Neural progenitor cell (in vitro differentiated cells): ENCODE measurements around the gene ZNF521.

Source experiments
- EZH2 ChIP-seq: fragments of 200-600 bp; sonication (generic); IDR thresholded peaks from 2 replicates; pipeline ENCODE4 v1.6.1; 2017; ENCODE audit warnings: antibody characterized with exemption, mild to moderate bottlenecking, moderate library complexity
- EZH2phosphoT487 ChIP-seq: fragments of 200-600 bp; sonication (generic); IDR thresholded peaks from 2 replicates; pipeline ENCODE4 v1.6.1; 2017; ENCODE audit warnings: antibody characterized with exemption
- TF ChIP-seq, protein P1 (sequence below): fragments of 200-600 bp; sonication (generic); IDR thresholded peaks from 2 replicates; pipeline ENCODE4 v1.5.1; 2017; ENCODE audit warnings: antibody characterized with exemption, mild to moderate bottlenecking

GRCh38 chr18:25345081-25345866 lies 6.7 kb downstream of the ZNF521 start:
- TF ChIP-seq, protein P1, sequence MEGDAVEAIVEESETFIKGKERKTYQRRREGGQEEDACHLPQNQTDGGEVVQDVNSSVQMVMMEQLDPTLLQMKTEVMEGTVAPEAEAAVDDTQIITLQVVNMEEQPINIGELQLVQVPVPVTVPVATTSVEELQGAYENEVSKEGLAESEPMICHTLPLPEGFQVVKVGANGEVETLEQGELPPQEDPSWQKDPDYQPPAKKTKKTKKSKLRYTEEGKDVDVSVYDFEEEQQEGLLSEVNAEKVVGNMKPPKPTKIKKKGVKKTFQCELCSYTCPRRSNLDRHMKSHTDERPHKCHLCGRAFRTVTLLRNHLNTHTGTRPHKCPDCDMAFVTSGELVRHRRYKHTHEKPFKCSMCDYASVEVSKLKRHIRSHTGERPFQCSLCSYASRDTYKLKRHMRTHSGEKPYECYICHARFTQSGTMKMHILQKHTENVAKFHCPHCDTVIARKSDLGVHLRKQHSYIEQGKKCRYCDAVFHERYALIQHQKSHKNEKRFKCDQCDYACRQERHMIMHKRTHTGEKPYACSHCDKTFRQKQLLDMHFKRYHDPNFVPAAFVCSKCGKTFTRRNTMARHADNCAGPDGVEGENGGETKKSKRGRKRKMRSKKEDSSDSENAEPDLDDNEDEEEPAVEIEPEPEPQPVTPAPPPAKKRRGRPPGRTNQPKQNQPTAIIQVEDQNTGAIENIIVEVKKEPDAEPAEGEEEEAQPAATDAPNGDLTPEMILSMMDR, result no peak
- no peak for TF ChIP-seq EZH2phosphoT487
- no peak for TF ChIP-seq EZH2
